ENCODE data around the gene BUB3. TPM values are rescaled to one million over a fixed set of nuclear protein-coding genes. Genes with fewer than 3 reads are reported as not detected.

Gene BUB3
- total and polyA plus RNA-seq, 2 of the 8 experiments (the other 6 are each of a cell fraction or from before 2014, with no cell fraction given), result 183 to 207 TPM

GRCh38 chr10:123136806-123137642 is 17.2 kb upstream of the BUB3 start (continued):
- TF ChIP-seq GABPA (IDR thresholded peaks at IDR 0.05; ENCODE audit: borderline replicate concordance, insufficient read depth, low read length) (0 out of 2 replicates have a peak, but pooled peaks have one; percentile 34), GTF2F1 (IDR thresholded peaks at IDR 0.05; ENCODE audit: borderline replicate concordance, low read depth, low read length) (no peak), MAFK (IDR thresholded peaks at IDR 0.05; ENCODE audit: low read depth, low read length) (no peak), CTBP2 (IDR thresholded peaks at IDR 0.05; ENCODE audit: borderline replicate concordance, insufficient read depth, insufficient read length, low read length) (peak; percentile 84), EGR1 (IDR thresholded peaks at IDR 0.05; ENCODE audit: borderline replicate concordance, low read depth, low read length) (0 out of 2 replicates have a peak, but pooled peaks have one; percentile 4), EZH2 (IDR thresholded peaks at IDR 0.05; ENCODE audit: low read depth, low read length, severe bottlenecking) (peak; percentile 100), SUZ12 (IDR thresholded peaks at IDR 0.05; ENCODE audit: low read length) (peak; percentile 99), RFX5 (IDR thresholded peaks at IDR 0.05; ENCODE audit: borderline replicate concordance, low read depth, low read length) (no peak), ASH2L (IDR thresholded peaks at IDR 0.05; ENCODE audit: low read length) (peak; percentile 17)

All from H1 (cell line).